Astrocyte of the spinal cord (primary cell): ENCODE data around the gene RFC4.

ENCODE experiments used
- DNase-seq: peaks from one replicate; pipeline ENCODE4 v3.0.0; 2011; ENCODE audit warnings: low read depth, low spot score
- H3K4me3 ChIP-seq: 2 replicates; pipeline ENCODE4 v1.5.1; 2011; ENCODE audit warnings: low read depth, mild to moderate bottlenecking, low read length, moderate library complexity
- CTCF ChIP-seq: IDR thresholded peaks from 2 replicates; pipeline ENCODE4 v1.5.1; 2012; ENCODE audit warnings: low read depth, mild to moderate bottlenecking, low read length, inconsistent platforms
- in situ Hi-C: cut with HindIII; loops from 2 replicates; pipeline ENCODE4 v1.10.0; 2017; ENCODE audit warnings: low sequenced_read_pairs

The RFC4 gene

GRCh38 chr3:186779204-186779603 lies 27.1 kb downstream of the RFC4 start:
- TF ChIP-seq CTCF: no peak
- in situ Hi-C loops: no loop called here
- no peak overlapping the region for H3K4me3 ChIP-seq
- no peak for DNase-seq

GRCh38 chr3:186775999-186776398 lies 30.3 kb downstream of the RFC4 start:
- in situ Hi-C loops: no loop called here
- TF ChIP-seq CTCF: no peak
- no peak overlapping the region for H3K4me3 ChIP-seq
- DNase-seq: no peak

- no peak for DNase-seq
- H3K4me3 ChIP-seq: peak overlapping the region; percentile 26
- no peak for TF ChIP-seq CTCF
- in situ Hi-C loops: no loop called here
These were observed 33.4 kb downstream of the RFC4 start for GRCh38 chr3:186772701-186773417.

GRCh38 chr3:186772281-186772694 lies 34.0 kb downstream of the RFC4 start:
- peak overlapping the region; percentile 26 for H3K4me3 ChIP-seq
- no peak for TF ChIP-seq CTCF
- no peak for DNase-seq
- in situ Hi-C loops: no loop called here

- in situ Hi-C loops: no loop called here
- no peak overlapping the region for H3K4me3 ChIP-seq
- no peak for DNase-seq
- TF ChIP-seq CTCF: no peak
These were observed 45.3 kb downstream of the RFC4 start for GRCh38 chr3:186760897-186761447.

GRCh38 chr3:186760141-186760833 lies 46.0 kb downstream of the RFC4 start:
- no peak for DNase-seq
- no peak for TF ChIP-seq CTCF
- in situ Hi-C loops: no loop called here
- H3K4me3 ChIP-seq: no peak overlapping the region
